Uterine smooth muscle cell (primary cell): Measurements from ENCODE around the gene FNDC3A. TPM values are rescaled to one million over a fixed set of nuclear protein-coding genes. Genes with fewer than 3 reads are reported as not detected.

Experiments
- total RNA-seq: library from RNA; depleted of rRNA; stranded (reverse); fragments of >200 nt; gene quantifications from 2 replicates; pipeline ENCODE4 v1.2.3, GENCODE V29; 2014

The FNDC3A gene, protein sequence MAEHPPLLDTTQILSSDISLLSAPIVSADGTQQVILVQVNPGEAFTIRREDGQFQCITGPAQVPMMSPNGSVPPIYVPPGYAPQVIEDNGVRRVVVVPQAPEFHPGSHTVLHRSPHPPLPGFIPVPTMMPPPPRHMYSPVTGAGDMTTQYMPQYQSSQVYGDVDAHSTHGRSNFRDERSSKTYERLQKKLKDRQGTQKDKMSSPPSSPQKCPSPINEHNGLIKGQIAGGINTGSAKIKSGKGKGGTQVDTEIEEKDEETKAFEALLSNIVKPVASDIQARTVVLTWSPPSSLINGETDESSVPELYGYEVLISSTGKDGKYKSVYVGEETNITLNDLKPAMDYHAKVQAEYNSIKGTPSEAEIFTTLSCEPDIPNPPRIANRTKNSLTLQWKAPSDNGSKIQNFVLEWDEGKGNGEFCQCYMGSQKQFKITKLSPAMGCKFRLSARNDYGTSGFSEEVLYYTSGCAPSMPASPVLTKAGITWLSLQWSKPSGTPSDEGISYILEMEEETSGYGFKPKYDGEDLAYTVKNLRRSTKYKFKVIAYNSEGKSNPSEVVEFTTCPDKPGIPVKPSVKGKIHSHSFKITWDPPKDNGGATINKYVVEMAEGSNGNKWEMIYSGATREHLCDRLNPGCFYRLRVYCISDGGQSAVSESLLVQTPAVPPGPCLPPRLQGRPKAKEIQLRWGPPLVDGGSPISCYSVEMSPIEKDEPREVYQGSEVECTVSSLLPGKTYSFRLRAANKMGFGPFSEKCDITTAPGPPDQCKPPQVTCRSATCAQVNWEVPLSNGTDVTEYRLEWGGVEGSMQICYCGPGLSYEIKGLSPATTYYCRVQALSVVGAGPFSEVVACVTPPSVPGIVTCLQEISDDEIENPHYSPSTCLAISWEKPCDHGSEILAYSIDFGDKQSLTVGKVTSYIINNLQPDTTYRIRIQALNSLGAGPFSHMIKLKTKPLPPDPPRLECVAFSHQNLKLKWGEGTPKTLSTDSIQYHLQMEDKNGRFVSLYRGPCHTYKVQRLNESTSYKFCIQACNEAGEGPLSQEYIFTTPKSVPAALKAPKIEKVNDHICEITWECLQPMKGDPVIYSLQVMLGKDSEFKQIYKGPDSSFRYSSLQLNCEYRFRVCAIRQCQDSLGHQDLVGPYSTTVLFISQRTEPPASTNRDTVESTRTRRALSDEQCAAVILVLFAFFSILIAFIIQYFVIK
- total RNA-seq = 69.8 and 97.1 TPM in 2 replicates

GRCh38 chr13:48975856-48976575, at the start of gene FNDC3A:
FNDC3A (plus strand) TSS chr13:48975912; CDS start chr13:49006191, 30,279 bp downstream.

GRCh38 chr13:49220036-49220855, 244.5 kb downstream of the FNDC3A start, which contains the start of gene MLNR:
MLNR (plus strand) TSS chr13:49220338; CDS start chr13:49220338, 0 bp downstream.

DNA sequence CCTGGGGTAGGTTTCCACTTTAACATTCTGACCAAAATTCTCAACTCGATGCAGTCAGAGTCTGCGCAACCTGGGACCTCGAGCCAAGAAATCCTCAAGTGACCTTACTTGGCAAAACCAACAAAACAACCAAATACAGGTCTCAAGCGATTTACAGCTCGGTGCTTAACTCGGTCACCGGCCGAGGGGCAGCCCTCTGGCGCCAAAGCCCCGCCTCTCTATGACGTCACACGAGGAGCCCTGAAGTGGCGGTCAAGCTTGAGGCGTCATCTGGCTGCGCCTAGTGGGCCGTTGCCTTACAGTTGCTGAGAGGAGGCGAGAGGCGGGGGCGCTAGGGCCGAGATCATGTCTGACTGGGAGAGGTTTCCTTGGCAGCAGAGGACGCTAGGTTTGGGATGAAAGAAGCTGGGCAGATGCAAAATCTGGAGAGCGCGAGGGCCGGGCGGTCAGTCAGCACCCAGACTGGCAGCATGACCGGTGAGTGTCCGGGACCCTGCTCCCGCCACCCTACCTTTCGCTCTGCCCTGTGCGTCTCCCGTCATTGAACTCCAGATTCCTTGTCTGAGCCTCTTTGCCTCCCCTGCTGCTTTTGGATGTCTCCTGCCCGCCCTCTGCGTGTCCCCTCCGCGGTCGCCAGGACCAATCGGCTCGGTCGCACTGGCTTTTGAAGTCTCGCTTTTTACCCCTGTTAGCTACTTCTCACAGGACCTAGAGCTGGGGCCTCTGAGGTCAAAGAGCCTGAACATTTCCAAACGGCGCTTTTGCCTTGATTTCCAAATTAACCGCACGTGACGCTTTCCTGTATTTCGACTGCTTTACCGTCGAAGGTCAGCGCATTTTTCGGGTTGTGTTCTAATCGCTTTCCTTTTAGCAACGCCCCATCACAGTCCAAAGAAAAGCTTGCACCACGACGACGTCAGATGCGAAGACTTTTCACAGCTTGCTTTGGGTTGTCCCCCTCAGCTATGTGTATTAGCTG, 272.2 kb downstream of the FNDC3A start, which contains the start of gene CDADC1:
CDADC1 (plus strand) TSS at position 283 of the 979 bp plus-strand sequence; CDS start at position 396, 113 bp downstream.

Other genes starting within 250 kb of the FNDC3A start
- gene MLNR, start 244.4 kb downstream of the FNDC3A start, total RNA-seq = not detected in 2 replicates